Mesenteric fat pad (tissue), 1 donor: ENCODE data around the gene C1QTNF3. TPM values are rescaled to one million over a fixed set of nuclear protein-coding genes. Genes with fewer than 3 reads are reported as not detected.

ENCODE experiments used
- total RNA-seq: library from RNA; stranded (reverse); fragmentation: NEBNext Ultra II Directional; extraction: Animal tissue kit (Norgen Biotek cat#: 25700); gene quantifications from one replicate; pipeline ENCODE4 v1.2.1, GENCODE V29; 2021
- donor health status: DM: yes; HTN: yes; CAD: no.

The C1QTNF3 gene
- total RNA-seq, 1 donor from 2014 or later = 2.7 TPM

Other genes starting within 250 kb of the C1QTNF3 start
- 41.2 TPM for gene ADAMTS12, start 151.2 kb downstream of the C1QTNF3 start, total RNA-seq
- not detected for gene RXFP3, start 106.8 kb downstream of the C1QTNF3 start, total RNA-seq
- gene SLC45A2, start 58.5 kb downstream of the C1QTNF3 start, total RNA-seq = not detected
- 5.6 TPM for gene AMACR, start 35.2 kb downstream of the C1QTNF3 start, total RNA-seq